Measurements from ENCODE around the gene APOL3.

- TF ChIP-seq POLR2A (IDR thresholded peaks at IDR 0.05; ENCODE audit: low read length) (no peak), GATA1 (IDR thresholded peaks at IDR 0.05; ENCODE audit: low read depth, low read length) (no peak)
Measured at GRCh38 chr22:36185828-36186624, 25.5 kb upstream of the APOL3 start.
